NCI-H510A (cell line): ENCODE results near the gene PSMA1.
"Not testable (repeated sequence)": the region's sequence is repeated elsewhere in the genome, so short reads cannot be mapped to it uniquely, and the experiment has no call there.

Experiments
- DNase-seq: peaks from one replicate; lab custom pipeline; 2025; lab: John Stamatoyannopoulos, UW

The PSMA1 gene

GRCh38 chr11:14519917-14520746 is at the start of gene PSMA1:
TSS of gene PSMA1 (minus strand) at chr11:14520386. CDS start at chr11:14520299, 87 bp downstream.
- DNase-seq: peak; percentile 87

- not testable (repeated sequence) for DNase-seq
These were observed 49.3 kb upstream of the PSMA1 start for GRCh38 chr11:14569516-14569915.

- no peak for DNase-seq
These were observed 47.0 kb upstream of the PSMA1 start for GRCh38 chr11:14567064-14567651.

- no peak for DNase-seq
These were observed 46.3 kb upstream of the PSMA1 start for GRCh38 chr11:14566331-14567063.

GRCh38 chr11:14565845-14566244 is 45.7 kb upstream of the PSMA1 start:
- no peak for DNase-seq

- no peak for DNase-seq
These were observed 35.6 kb upstream of the PSMA1 start for GRCh38 chr11:14555818-14556217.

- no peak for DNase-seq
These were observed 34.8 kb upstream of the PSMA1 start for GRCh38 chr11:14554959-14555358.

- no peak for DNase-seq
These were observed 31.9 kb upstream of the PSMA1 start for GRCh38 chr11:14552089-14552488.

GRCh38 chr11:14551380-14551779 is 31.2 kb upstream of the PSMA1 start:
- DNase-seq: no peak

- no peak for DNase-seq
These were observed 29.7 kb upstream of the PSMA1 start for GRCh38 chr11:14549891-14550290.

GRCh38 chr11:14547440-14547839 is 27.3 kb upstream of the PSMA1 start:
- no peak for DNase-seq

- no peak for DNase-seq
These were observed 26.5 kb upstream of the PSMA1 start for GRCh38 chr11:14546672-14547071.

- DNase-seq: no peak
These were observed 24.4 kb upstream of the PSMA1 start for GRCh38 chr11:14544611-14545010.

- DNase-seq: no peak
These were observed 23.1 kb upstream of the PSMA1 start for GRCh38 chr11:14543260-14543659.

GRCh38 chr11:14542324-14542723 is 22.1 kb upstream of the PSMA1 start:
- no peak for DNase-seq

GRCh38 chr11:14541192-14541947 is 21.2 kb upstream of the PSMA1 start:
- no peak for DNase-seq

- DNase-seq: no peak
These were observed 19.8 kb upstream of the PSMA1 start for GRCh38 chr11:14539982-14540421.

- DNase-seq: no peak
These were observed 18.9 kb upstream of the PSMA1 start for GRCh38 chr11:14538926-14539554.

- DNase-seq: no peak
These were observed 18.2 kb upstream of the PSMA1 start for GRCh38 chr11:14538271-14538925.

- no peak for DNase-seq
These were observed 17.0 kb upstream of the PSMA1 start for GRCh38 chr11:14537134-14537599.

- not testable (repeated sequence) for DNase-seq
These were observed 15.0 kb upstream of the PSMA1 start for GRCh38 chr11:14535166-14535565.
